Fibroblast of mammary gland (primary cell): Measurements from ENCODE around the gene UCK1.
"Not testable (repeated sequence)": the region's sequence is repeated elsewhere in the genome, so short reads cannot be mapped to it uniquely, and the experiment has no call there.

ENCODE experiments used
- DNase-seq: peaks from one replicate; pipeline ENCODE4 v3.0.0-alpha.2; 2010; ENCODE audit warnings: low read depth
- H3K4me3 ChIP-seq: 2 replicates; pipeline ENCODE4 v1.5.1; 2011; ENCODE audit warnings: low read depth, mild to moderate bottlenecking, low read length, moderate library complexity; ENCODE audit not compliant: control insufficient read depth
- TF ChIP-seq, protein P1 (sequence below): conservative IDR thresholded peaks from 2 replicates; pipeline ENCODE4 v1.5.1; 2011; ENCODE audit warnings: low read depth, low read length, inconsistent platforms; ENCODE audit not compliant: control insufficient read depth, insufficient read depth

UCK1 gene

DNA sequence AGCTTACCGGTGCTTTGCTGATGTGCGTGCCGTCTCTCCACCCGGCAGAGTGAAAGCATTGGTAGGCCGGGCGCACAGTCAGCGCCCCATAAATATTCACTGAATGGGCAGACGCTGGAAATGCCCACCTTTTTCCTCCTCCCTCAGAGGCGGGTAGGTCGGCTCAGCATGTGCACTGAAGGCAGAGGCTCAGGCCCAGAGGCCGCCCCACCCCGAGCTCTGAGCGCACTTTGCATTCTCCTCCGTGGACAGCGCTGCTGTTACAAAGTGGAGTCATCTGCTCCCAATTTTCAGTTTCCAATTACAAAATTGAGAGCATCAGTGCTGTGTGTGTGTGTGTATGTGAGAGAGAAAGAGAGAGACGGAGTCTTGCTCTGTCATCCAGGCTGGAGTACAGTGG is 10.6 kb downstream of the UCK1 start:
- DNase-seq, result no peak
- TF ChIP-seq, protein P1, sequence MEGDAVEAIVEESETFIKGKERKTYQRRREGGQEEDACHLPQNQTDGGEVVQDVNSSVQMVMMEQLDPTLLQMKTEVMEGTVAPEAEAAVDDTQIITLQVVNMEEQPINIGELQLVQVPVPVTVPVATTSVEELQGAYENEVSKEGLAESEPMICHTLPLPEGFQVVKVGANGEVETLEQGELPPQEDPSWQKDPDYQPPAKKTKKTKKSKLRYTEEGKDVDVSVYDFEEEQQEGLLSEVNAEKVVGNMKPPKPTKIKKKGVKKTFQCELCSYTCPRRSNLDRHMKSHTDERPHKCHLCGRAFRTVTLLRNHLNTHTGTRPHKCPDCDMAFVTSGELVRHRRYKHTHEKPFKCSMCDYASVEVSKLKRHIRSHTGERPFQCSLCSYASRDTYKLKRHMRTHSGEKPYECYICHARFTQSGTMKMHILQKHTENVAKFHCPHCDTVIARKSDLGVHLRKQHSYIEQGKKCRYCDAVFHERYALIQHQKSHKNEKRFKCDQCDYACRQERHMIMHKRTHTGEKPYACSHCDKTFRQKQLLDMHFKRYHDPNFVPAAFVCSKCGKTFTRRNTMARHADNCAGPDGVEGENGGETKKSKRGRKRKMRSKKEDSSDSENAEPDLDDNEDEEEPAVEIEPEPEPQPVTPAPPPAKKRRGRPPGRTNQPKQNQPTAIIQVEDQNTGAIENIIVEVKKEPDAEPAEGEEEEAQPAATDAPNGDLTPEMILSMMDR, result no peak
- H3K4me3 ChIP-seq, result no peak overlapping the region

DNA sequence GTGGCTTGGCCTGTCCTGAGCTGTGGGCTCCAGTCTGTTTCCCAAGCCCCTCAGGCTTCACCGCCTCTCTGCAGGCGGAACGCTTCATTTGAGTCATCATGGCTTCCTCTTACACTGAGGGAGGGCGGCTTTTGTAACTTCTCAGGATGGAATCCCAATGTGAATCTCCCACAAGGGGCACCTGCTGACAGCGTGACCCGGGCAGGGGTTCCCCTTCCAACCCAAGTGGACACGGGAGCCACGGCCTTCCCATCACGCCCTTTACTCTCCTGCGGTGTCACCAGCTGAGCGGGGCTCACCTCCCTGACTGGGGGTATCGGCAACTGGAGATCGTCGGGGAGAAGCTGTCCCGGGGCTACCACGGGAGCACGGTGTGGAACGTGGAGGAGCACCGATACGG is 12.5 kb downstream of the UCK1 start:
- TF ChIP-seq, protein P1, result no peak
- H3K4me3 ChIP-seq, result no peak overlapping the region
- no peak for DNase-seq

DNA sequence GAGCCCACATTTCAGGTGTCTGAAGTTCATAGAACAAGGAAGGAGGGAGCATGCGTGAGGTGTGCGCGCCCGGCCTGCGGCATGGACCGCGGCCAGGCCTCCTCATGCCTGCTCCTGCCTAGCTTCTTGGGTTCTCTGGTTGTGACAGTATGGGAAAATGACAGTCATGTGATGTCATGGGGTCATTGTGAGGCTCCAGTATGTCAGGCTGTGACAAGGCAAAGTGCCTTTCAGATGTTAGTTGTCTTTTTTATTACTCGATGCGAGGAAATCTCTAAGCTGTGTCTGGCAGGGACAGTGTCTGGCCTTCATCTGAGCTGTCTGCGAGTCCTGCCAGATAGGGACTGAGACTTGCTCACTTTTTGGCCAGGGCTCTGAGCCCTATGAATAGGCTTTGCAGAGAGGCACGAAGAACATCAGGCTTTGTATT is 13.3 kb downstream of the UCK1 start:
- DNase-seq, result no peak
- TF ChIP-seq, protein P1, result no peak
- no peak overlapping the region for H3K4me3 ChIP-seq

GRCh38 chr9:131516930-131517329 is 14.1 kb downstream of the UCK1 start:
- H3K4me3 ChIP-seq, result no peak overlapping the region
- TF ChIP-seq, protein P1, result no peak
- DNase-seq, result no peak

DNA sequence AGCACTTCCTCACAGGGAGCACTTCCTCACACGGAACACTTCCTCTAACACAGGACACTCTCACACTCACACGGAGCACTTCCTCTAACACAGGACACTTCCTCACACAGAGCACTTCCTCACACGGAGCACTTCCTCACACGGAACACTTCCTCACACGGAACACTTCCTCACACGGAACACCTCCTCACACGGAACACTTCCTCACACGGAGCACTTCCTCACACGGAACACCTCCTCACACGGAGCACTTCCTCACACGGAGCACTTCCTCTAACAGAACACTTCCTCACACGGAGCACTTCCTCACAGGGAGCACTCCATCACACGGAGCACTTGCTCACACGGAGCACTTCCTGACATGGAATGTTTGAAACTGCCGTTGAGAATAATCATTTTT is 15.0 kb downstream of the UCK1 start:
- TF ChIP-seq, protein P1, result no peak
- no peak overlapping the region for H3K4me3 ChIP-seq
- DNase-seq, result no peak

GRCh38 chr9:131515559-131516031 is 15.5 kb downstream of the UCK1 start:
- DNase-seq, result not testable (repeated sequence)

GRCh38 chr9:131513177-131513576 is 17.9 kb downstream of the UCK1 start:
- TF ChIP-seq, protein P1, result no peak
- H3K4me3 ChIP-seq, result no peak overlapping the region
- DNase-seq, result no peak

More at GRCh38 chr9:131515559-131516031, 15.5 kb downstream of the UCK1 start:
- H3K4me3 ChIP-seq, result not testable (repeated sequence)
